ENCODE results near the gene GLP1R. TPM values are rescaled to one million over a fixed set of nuclear protein-coding genes. Genes with fewer than 3 reads are reported as not detected.

GLP1R gene
- polyA plus RNA-seq, 1 donor (not counting 4 experiments of a cell fraction or from before 2014, with no cell fraction given), result not detected

DNA sequence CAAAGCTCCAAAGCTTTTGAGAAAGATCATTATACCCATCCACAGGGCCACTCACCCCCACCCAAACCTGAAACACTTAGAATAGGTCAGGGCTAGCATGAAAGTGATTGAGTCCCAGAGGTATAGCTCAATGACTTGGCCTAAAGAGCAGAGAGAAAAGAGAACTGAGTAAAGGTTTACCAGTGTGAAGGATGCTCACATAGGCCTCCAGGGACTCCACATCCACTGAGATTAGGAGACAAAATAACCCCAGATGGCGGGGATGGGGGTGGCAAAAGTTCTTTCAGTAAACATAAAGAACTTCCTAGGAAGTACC lies 54.2 kb downstream of the GLP1R start:
- dilution Hi-C loops (cut with MboI; ENCODE audit: extremely low pct_ligation_motif_present, low sequenced_read_pairs), result no loop called here
- no peak for TF ChIP-seq CTCF (optimal IDR thresholded peaks at IDR 0.05 in 1 of 3, IDR thresholded peaks at IDR 0.05 in 1 of 3, conservative IDR thresholded peaks at IDR 0.05 in 1 of 3; ENCODE audit: extremely low read depth in 1 of 3, insufficient read depth in 2 of 3, low read length in 3 of 3)
- no peak for TF ChIP-seq EZH2 (IDR thresholded peaks at IDR 0.05; ENCODE audit: low read length)
- Histone ChIP-seq H3K9me3 (ENCODE audit: control insufficient read depth, low read depth, low read length) (no peaks in the 10 kb centered on the region), H3K9ac (ENCODE audit: control insufficient read depth, extremely low read depth, insufficient read depth, low read length) (no peak overlapping the region), H3K27ac (ENCODE audit: control insufficient read depth, insufficient read depth, low read length) (no peak overlapping the region), H3K36me3 (ENCODE audit: control insufficient read depth in 2 of 2, extremely low read depth in 1 of 2, insufficient read depth in 2 of 2, low read length in 2 of 2) (no peaks in the 10 kb centered on the region), H3K27me3 (ENCODE audit: control insufficient read depth, extremely low read depth, insufficient read depth, low read length) (no peaks in the 10 kb centered on the region), H3K9me1 (ENCODE audit: control insufficient read depth, extremely low read depth, insufficient read depth, low read length) (no peaks in the 10 kb centered on the region), H3K4me2 (ENCODE audit: control insufficient read depth, extremely low read depth, insufficient read depth, low read depth, low read length) (no peak overlapping the region), H4K20me1 (ENCODE audit: control insufficient read depth, extremely low read depth, insufficient read depth, low read length) (no peaks in the 10 kb centered on the region), H2AFZ (ENCODE audit: control insufficient read depth, low read length) (no peak overlapping the region), H3K4me1 (ENCODE audit: control insufficient read depth, extremely low read depth, insufficient read depth, low read length) (no peaks in the 10 kb centered on the region), H3K79me2 (ENCODE audit: control insufficient read depth, insufficient read depth, low read length) (no peaks in the 10 kb centered on the region), H3K4me3 (ENCODE audit: control insufficient read depth in 2 of 3, extremely low read depth in 1 of 3, insufficient read depth in 2 of 3, low read depth in 1 of 3, low read length in 3 of 3) (no peak overlapping the region)
- FAIRE-seq, result no peak
- DNase-seq (ENCODE audit: low read depth, low spot score), result no peak

DNA sequence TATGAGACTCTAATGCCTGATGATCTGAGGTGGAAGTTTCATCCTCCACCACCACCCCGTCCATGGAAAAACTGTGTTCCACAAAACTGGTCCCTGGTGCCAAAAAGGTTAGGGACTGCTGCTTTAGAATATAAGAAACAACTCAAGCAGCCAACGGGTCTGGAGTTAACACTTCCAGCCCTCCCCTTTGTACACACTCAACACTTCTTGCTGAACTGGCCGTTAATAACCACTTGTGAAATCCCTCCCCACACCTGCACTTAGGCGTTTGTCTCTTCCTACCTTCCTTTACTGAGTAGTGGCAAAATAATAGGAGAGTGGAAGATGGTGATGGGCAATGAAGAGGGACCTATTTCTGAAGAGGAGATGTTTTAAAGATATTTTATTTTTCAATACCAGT lies 55.9 kb downstream of the GLP1R start:
- Histone ChIP-seq H3K9me3 (ENCODE audit: control insufficient read depth, low read depth, low read length) (no peaks in the 10 kb centered on the region), H3K79me2 (ENCODE audit: control insufficient read depth, insufficient read depth, low read length) (no peaks in the 10 kb centered on the region), H3K27me3 (ENCODE audit: control insufficient read depth, extremely low read depth, insufficient read depth, low read length) (no peaks in the 10 kb centered on the region), H3K4me3 (ENCODE audit: control insufficient read depth in 2 of 3, extremely low read depth in 1 of 3, insufficient read depth in 2 of 3, low read depth in 1 of 3, low read length in 3 of 3) (no peak overlapping the region), H3K4me2 (ENCODE audit: control insufficient read depth, extremely low read depth, insufficient read depth, low read depth, low read length) (no peak overlapping the region), H3K4me1 (ENCODE audit: control insufficient read depth, extremely low read depth, insufficient read depth, low read length) (no peaks in the 10 kb centered on the region), H4K20me1 (ENCODE audit: control insufficient read depth, extremely low read depth, insufficient read depth, low read length) (no peaks in the 10 kb centered on the region), H3K9ac (ENCODE audit: control insufficient read depth, extremely low read depth, insufficient read depth, low read length) (no peak overlapping the region), H2AFZ (ENCODE audit: control insufficient read depth, low read length) (no peak overlapping the region), H3K9me1 (ENCODE audit: control insufficient read depth, extremely low read depth, insufficient read depth, low read length) (no peaks in the 10 kb centered on the region), H3K36me3 (ENCODE audit: control insufficient read depth in 2 of 2, extremely low read depth in 1 of 2, insufficient read depth in 2 of 2, low read length in 2 of 2) (no peaks in the 10 kb centered on the region), H3K27ac (ENCODE audit: control insufficient read depth, insufficient read depth, low read length) (no peak overlapping the region)
- no peak for DNase-seq (ENCODE audit: low read depth, low spot score)
- dilution Hi-C loops (cut with MboI; ENCODE audit: extremely low pct_ligation_motif_present, low sequenced_read_pairs), result no loop called here
- no peak for TF ChIP-seq CTCF (optimal IDR thresholded peaks at IDR 0.05 in 1 of 3, IDR thresholded peaks at IDR 0.05 in 1 of 3, conservative IDR thresholded peaks at IDR 0.05 in 1 of 3; ENCODE audit: extremely low read depth in 1 of 3, insufficient read depth in 2 of 3, low read length in 3 of 3)
- no peak for TF ChIP-seq EZH2 (IDR thresholded peaks at IDR 0.05; ENCODE audit: low read length)
- no peak for FAIRE-seq

Measured in keratinocyte (primary cell).